Cardiac muscle cell (in vitro differentiated cells and primary cell): ENCODE data around the gene SIPA1L2. TPM values are rescaled to one million over a fixed set of nuclear protein-coding genes. Genes with fewer than 3 reads are reported as not detected.
A peak's percentile ranks its signal among the peaks of the same experiment; 100 is the strongest.

ENCODE experiments used
- DNase-seq, 2 donors: peaks; one replicate each; pipeline versions ENCODE4 v3.0.0 to v3.0.0-alpha.2; 2010 to 2017; ENCODE audit warnings: low read depth in 1 of 2, low spot score in 1 of 2
- H3K27ac ChIP-seq: fragments of 200-600 bp; sonication (generic); 2 replicates; pipeline ENCODE4 v1.5.1; 2016
- H3K27me3 ChIP-seq: fragments of 200-600 bp; sonication (generic); 2 replicates; pipeline ENCODE4 v1.6.0; 2016; ENCODE audit warnings: control low read depth
- H3K36me3 ChIP-seq: fragments of 200-600 bp; sonication (generic); 2 replicates; pipeline ENCODE4 v1.5.1; 2016; ENCODE audit warnings: control low read depth
- H3K4me1 ChIP-seq: fragments of 200-600 bp; sonication (generic); 2 replicates; pipeline ENCODE4 v1.8.1; 2017; ENCODE audit warnings: low read depth, mild to moderate bottlenecking, mixed run types
- H3K4me3 ChIP-seq: fragments of 200-600 bp; sonication (generic); 2 replicates; pipeline ENCODE4 v1.5.1; 2016; ENCODE audit warnings: mild to moderate bottlenecking
- H3K9me3 ChIP-seq: fragments of 200-600 bp; sonication (generic); 2 replicates; pipeline ENCODE4 v1.5.1; 2017; ENCODE audit warnings: low read depth, mild to moderate bottlenecking, control low read depth
- CTCF ChIP-seq: IDR thresholded peaks from 2 replicates; pipeline ENCODE4 v1.5.1; 2012; ENCODE audit warnings: low read depth, mild to moderate bottlenecking, low read length
- polyA plus RNA-seq: library from polyadenylated mRNA; unstranded; fragments of >200 nt; fragmentation: Nextera tagmentation; extraction: Ambion mirVana; gene quantifications from 2 replicates; pipeline ENCODE4 v1.2.1, GENCODE V29; 2016
- total RNA-seq: library from RNA; depleted of rRNA; stranded (reverse); fragments of >200 nt; gene quantifications from 2 replicates; pipeline ENCODE4 v1.2.3, GENCODE V29; 2016

Gene SIPA1L2
- total and polyA plus RNA-seq, 2 experiments from 2014 or later = 57.1 to 143 TPM

GRCh38 chr1:232655028-232655745, 25.3 kb upstream of the SIPA1L2 start:
- no peak for TF ChIP-seq CTCF
- DNase-seq = peak in 1 of 2 donors; percentile 56
- Histone ChIP-seq H3K4me1 (peaks cover 42% of the 10 kb centered on the region), H3K4me3 (no peak overlapping the region), H3K9me3 (no peaks in the 10 kb centered on the region), H3K27me3 (no peaks in the 10 kb centered on the region), H3K27ac (peak overlapping the region; percentile 61), H3K36me3 (no peaks in the 10 kb centered on the region)

GRCh38 chr1:232653789-232654188, 23.9 kb upstream of the SIPA1L2 start:
- peaks cover 43% of the 10 kb centered on the region for H3K4me1 ChIP-seq
- DNase-seq = no peak
- no peaks in the 10 kb centered on the region for H3K27me3 ChIP-seq
- no peaks in the 10 kb centered on the region for H3K36me3 ChIP-seq
- no peak overlapping the region for H3K4me3 ChIP-seq
- peak overlapping the region; percentile 61 for H3K27ac ChIP-seq
- no peaks in the 10 kb centered on the region for H3K9me3 ChIP-seq
- no peak for TF ChIP-seq CTCF

- no peak overlapping the region for H3K4me3 ChIP-seq
- no peaks in the 10 kb centered on the region for H3K36me3 ChIP-seq
- H3K27me3 ChIP-seq = no peaks in the 10 kb centered on the region
- H3K4me1 ChIP-seq = peaks cover 49% of the 10 kb centered on the region
- no peaks in the 10 kb centered on the region for H3K9me3 ChIP-seq
- TF ChIP-seq CTCF = no peak
- peak in 1 of 2 donors; percentile 26 for DNase-seq
- H3K27ac ChIP-seq = peak overlapping the region; percentile 55
Measured at GRCh38 chr1:232650845-232651244, 20.9 kb upstream of the SIPA1L2 start.

GRCh38 chr1:232650418-232650817, 20.5 kb upstream of the SIPA1L2 start:
- Histone ChIP-seq H3K4me1 (peaks cover 45% of the 10 kb centered on the region), H3K9me3 (no peaks in the 10 kb centered on the region)

GRCh38 chr1:232648316-232648715, 18.4 kb upstream of the SIPA1L2 start:
- Histone ChIP-seq H3K9me3 (no peaks in the 10 kb centered on the region), H3K4me3 (no peak overlapping the region)
- peak; percentile 17 to 32 for DNase-seq

More at GRCh38 chr1:232650418-232650817, 20.5 kb upstream of the SIPA1L2 start:
- Histone ChIP-seq H3K27me3 (no peaks in the 10 kb centered on the region), H3K27ac (peak overlapping the region; percentile 55), H3K4me3 (no peak overlapping the region), H3K36me3 (no peaks in the 10 kb centered on the region)
- no peak for DNase-seq
- TF ChIP-seq CTCF = no peak

More at GRCh38 chr1:232648316-232648715, 18.4 kb upstream of the SIPA1L2 start:
- Histone ChIP-seq H3K4me1 (peaks cover 24% of the 10 kb centered on the region), H3K36me3 (no peaks in the 10 kb centered on the region), H3K27me3 (no peaks in the 10 kb centered on the region), H3K27ac (peak overlapping the region; percentile 49)
- no peak for TF ChIP-seq CTCF
